Stimulated activated CD4-positive, alpha-beta T cell treated with anti-CD3 and anti-CD28 coated beads, Interleukin-15, amount 100 ng/mL, for 48 hours (primary cell): ENCODE results near the gene UGT2A3.

Experiments
- DNase-seq, 2 donors: peaks; one replicate each; pipeline ENCODE4 v3.0.0-alpha.2; 2020; ENCODE audit warnings: low read depth in 2 of 2

Gene UGT2A3

GRCh38 chr4:68912807-68913206 is 38.8 kb downstream of the UGT2A3 start:
- DNase-seq = no peak

DNA sequence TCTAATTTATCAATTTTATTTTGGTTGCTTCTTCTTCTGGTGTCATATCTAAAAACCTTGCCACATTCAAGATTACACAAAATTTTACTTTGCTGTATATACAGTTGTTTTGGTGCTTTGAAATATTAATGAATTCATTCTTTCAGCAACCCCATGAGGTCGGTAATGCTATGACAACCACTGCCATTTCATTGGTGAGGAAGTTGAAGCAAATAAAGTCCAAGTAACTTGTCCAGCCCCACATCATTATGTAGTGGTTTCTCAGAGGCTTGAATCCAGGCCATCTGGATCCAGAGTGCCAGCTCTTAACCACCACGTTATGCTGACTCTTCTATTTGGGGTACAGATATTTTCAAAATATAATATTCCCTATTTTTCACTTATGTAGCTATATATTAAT is 42.2 kb downstream of the UGT2A3 start:
- DNase-seq = no peak

DNA sequence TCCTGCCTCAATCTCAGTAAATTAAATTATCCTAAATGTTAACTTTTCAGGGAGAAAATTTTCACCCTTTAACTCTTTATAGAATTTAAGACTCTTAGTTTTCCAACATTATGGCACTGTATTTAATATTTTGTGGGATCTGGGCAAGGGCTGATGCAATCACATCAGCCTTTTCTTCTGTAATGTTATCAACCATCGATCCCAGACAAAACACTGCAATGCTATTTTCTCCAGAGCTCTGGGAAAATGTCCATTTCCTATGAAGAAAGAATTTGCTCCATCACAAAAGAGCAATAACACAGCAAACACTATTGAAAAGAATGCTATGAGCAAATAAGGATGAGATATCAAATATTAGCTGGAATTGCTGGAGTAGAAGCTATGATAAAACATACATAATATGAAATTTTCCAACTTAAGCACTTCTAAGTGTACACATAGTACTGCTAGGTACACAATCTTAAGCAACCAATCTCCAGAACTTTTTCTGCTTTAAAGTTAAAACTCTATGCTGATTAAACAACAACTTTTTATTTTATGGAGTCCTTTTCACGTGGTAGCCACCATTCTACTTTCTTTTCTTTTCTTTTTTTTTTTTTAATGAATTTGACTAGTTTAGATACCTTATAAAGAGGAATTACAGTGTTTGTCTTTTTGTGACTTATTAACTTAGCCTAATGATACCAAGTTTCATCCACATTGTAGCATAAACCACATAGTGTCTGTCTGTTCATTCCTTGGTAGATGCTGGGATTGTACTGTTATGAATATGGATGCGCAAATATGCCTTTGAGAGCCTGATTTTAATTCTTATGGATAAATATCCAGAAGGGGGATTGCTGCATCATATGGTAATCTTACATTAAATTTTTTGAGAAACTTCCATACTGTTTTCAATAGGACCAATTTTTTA is 43.6 kb downstream of the UGT2A3 start:
- no peak for DNase-seq

- no peak for DNase-seq
Measured at GRCh38 chr4:68907245-68907644, 44.4 kb downstream of the UGT2A3 start.

DNA sequence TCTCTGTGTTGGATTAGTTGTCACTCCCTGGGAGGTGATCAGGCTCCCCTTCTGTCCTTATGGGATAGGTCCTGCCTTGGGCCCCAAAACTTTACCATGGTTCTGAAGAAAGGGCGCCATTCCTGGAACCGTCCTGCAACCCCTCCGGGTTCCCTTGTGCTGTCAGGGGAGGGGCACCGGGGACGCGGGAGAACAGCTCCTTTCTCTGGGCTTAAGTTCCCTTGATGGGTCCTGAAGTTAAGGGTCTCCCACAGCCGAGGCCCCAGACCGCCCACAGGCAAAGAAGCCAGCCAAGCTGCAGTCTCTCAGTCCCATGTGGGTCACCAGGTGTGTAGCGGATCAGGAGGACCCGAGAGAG is 44.8 kb downstream of the UGT2A3 start:
- no peak for DNase-seq

DNA sequence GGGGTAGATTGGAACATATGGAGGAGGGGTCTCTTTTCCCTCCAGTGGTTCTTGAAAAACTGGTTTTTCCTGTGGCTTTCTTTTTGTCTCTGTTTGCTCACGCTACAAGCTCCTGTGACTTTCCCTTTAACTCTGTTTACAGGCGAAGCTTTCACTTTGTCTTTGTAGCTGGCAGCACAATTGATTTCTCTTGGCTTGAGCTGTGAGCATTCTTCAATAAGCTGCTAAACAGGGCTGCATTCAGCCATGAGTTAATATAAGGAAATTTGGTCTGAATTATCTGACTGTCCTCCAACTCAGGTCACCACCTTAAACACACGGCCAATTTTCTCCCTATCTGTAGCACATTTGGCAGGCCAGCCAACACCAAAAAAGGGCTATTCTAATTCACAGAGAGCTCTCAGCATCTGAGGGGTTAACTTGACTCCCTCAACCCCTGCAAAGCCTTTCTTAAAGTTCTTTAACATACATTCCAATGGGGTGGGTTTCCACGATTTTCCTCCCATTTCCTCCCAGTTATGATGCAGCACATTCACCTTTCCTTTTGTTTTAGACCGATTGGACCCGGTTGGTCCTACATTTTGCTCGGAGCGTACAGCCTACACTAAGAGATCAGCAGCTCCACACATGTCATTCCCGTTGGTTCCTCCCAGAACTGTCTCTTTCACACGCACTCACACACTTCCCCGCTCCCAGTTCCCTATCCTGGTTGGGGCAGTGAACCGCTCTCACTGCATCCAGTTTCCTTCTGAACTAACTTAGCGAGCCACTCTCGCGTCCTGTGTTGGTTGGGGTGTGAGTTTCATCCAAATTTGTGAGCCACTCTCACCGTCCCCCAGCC is 45.4 kb downstream of the UGT2A3 start:
- DNase-seq = no peak

DNA sequence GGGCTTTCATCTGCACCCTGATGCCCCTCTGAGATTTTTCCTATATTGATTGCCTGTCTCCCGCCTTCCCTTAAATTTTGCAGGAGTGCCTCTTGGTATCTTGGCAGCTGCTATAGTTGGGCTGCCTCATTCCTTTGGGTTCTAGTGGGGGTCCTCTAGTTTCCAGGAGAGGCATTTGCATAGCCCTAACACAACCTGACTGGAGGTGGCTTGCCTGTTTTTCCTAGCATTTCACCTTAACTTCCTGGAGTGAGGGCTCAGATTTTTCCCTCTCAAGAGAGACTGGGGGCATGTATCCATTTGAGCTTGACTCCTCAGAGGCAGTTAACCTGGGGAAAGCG is 46.0 kb downstream of the UGT2A3 start:
- no peak for DNase-seq

GRCh38 chr4:68904786-68905185 is 46.8 kb downstream of the UGT2A3 start:
- no peak for DNase-seq

- DNase-seq = no peak
Measured at GRCh38 chr4:68896749-68897148, 54.9 kb downstream of the UGT2A3 start.

GRCh38 chr4:68895561-68896198 is 55.9 kb downstream of the UGT2A3 start:
- no peak for DNase-seq

- DNase-seq = no peak
Measured at GRCh38 chr4:68892861-68893260, 58.7 kb downstream of the UGT2A3 start.

DNA sequence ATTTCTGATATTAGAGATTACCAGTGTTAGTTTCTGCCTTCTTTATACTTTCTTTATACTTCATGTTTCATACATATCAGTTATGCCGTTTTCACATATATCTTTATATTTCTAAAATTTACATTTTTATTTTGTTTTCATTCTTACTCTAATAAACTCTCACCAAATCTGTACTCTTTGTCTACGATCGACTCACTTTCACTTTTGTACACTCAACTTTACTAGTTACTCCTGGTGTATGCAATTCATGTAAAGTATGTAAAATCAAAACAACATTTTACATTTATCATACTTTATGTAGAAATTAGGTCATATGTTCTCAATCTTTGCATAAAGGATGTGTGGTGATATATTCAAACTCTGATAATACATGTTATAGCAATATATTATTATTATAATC is 59.9 kb downstream of the UGT2A3 start:
- DNase-seq = no peak

DNA sequence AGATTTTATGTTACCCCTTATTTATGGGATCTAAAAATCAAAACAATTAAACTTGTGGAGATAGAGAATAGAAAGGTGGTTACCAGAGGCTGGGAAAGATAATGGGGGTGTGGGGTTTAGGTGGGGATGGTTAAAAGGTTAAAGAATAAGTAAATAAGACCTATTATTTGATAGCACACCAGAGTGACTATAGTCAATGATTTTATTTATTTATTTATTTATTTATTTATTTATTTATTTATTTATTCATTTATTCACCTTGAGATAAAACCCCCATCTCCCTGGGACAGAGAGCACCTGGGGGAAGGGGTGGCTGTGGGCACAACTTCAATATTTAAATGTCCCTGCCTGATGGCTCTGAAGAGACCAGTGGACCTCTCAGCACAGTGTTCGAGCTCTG is 66.1 kb downstream of the UGT2A3 start:
- DNase-seq = no peak

- DNase-seq = no peak
Measured at GRCh38 chr4:68883870-68884269, 67.7 kb downstream of the UGT2A3 start.
